Measurements from ENCODE around the gene DIP2C.
"Not testable (repeated sequence)": the region's sequence is repeated elsewhere in the genome, so short reads cannot be mapped to it uniquely, and the experiment has no call there.

DIP2C gene

DNA sequence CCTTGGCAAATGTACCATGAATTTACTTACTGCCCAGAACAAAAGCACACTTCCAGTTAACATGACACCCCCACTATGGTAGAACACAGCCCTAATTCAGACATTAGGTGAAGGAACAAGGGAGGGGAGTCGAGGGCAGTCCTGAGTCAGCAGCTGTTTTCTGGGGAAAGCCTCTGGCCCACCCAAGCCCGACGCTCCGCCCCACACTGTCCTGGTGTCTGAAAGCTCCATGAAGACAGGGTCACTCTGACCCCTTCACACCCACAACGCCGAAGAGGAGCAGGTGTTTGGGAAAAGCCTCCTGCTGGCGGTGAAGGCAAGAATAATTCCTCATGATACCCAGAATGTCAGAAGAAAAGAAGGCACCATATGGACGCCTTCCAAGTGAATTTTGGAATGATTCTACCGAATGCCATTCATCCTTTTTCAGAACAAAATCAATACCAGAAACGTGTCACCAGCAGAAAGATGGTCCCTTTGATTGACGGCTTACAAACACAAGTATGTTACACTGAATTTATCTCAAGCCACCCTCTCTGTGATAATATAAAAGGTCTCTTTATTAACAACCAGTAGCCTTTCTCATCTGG lies 172.1 kb downstream of the DIP2C start:
- DNase-seq (ENCODE audit: low read depth, low spot score): no peak

DNA sequence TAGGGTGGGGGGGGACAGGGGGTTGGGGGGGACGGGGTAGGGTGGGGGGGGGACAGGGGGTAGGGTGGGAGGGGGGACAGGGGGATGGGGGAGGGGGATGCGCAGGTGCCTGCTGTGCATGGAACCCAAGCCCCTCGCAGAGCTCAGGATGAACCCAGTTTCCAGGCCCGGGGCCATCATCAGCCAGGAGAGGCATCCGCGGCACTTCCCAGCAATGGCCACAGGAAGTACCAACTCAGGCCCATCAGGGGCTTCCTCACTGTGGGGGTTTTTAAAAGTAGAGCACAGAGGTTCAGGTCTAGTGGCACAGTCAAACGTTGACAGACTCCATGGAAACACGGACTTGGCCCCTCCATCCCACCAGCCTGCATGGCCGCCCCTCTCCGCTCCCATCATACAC lies 172.7 kb downstream of the DIP2C start:
- no peak for DNase-seq (ENCODE audit: low read depth, low spot score)

DNA sequence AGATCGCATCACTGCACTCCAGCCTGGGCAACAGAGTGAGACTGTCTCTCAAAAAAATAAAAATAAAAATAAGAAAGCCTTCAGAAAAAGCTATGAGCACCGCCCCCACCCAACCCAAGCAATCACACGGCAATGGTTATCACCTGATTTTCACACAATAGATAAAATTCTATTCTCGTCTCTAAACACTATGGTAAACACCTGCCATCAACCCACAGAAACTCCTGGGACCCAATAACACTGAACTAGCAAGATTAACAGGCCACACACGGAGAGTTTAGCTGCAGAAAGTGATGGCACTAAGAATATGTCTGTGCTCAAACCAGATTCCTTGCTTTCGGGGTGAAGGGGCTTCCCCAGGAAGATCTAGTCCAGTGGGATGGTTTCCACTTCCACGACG lies 173.8 kb downstream of the DIP2C start:
- DNase-seq (ENCODE audit: low read depth, low spot score): no peak

DNA sequence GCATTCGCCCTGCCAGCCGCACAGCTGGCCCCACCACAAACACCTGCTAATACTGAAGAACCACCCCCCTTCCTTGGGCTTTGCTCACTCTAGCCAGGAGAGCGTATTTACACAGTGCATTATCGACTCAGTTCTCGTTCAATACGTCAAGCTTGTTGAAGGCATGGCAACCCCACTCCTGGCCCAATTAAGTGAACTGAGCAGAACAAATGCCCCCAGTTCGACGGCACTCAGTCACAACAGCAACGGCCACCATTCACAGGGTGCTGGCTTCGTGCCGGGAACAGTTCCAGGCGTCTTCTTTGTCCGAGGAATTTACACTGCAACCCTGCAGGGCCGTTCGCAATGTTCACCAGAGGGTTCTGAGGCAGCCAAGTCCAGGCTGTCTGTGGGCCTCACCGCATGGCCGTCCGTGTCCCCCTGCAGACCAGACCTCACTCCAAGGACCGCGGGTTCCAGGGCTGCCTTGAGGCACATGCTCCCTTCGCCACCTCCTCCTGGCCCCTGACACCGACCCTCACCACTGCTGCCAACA lies 175.3 kb downstream of the DIP2C start:
- no peak for DNase-seq (ENCODE audit: low read depth, low spot score)

DNA sequence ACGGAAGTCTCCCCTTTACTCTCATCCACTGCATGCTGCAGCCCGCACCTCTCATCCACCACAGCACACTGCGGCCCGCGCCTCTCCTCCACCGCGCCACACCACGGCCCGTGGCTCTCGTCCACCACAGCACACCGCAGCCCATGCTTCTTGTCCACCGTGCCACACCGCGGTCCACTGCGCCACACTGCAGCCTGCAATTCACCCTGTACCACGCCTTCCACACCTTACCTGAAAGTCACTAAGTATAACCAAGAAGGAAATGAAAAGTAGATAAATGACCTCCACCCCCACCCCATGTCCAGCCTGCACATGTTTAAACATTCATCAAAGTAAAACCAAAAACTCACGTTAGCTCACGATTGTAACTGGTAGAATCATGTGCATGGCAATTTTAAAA lies 176.1 kb downstream of the DIP2C start:
- no peak for DNase-seq (ENCODE audit: low read depth, low spot score)

DNA sequence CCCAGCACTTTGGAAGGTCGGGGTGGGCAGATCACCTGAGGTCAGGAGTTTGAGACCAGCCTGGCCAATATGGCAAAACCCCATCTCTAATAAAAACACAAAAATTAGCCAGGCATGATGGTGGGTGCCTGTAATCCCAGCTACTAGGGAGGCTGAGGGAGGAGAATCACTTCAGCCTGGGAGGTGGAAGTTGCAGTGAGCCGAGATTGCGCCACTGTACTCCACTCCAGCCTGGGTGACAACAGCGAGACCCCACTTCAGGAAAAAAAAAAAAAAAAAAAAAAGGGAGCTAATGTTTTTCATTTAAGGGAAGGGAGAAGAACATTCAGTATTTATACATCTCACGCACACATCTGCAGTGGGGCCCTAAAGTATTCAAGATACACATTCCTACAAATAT lies 176.8 kb downstream of the DIP2C start:
- not testable (repeated sequence) for DNase-seq (ENCODE audit: low read depth, low spot score)

DNA sequence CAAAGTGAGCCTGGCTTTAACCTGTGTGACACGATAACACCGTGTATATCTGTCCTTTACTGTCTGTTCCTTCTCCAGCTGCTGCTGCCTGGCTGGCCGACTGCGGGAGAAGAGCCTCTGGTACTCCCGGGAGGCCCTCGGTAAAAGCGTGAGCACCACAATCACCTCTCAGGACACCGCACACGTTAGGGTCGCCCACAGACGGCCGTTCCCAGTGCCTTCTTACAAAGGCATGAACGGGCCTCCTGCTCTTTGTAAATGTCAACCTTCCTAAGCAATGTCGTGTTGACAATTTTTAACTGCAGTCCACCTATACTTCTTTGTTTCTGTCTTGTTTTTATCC lies 177.6 kb downstream of the DIP2C start:
- DNase-seq (ENCODE audit: low read depth, low spot score): no peak

DNA sequence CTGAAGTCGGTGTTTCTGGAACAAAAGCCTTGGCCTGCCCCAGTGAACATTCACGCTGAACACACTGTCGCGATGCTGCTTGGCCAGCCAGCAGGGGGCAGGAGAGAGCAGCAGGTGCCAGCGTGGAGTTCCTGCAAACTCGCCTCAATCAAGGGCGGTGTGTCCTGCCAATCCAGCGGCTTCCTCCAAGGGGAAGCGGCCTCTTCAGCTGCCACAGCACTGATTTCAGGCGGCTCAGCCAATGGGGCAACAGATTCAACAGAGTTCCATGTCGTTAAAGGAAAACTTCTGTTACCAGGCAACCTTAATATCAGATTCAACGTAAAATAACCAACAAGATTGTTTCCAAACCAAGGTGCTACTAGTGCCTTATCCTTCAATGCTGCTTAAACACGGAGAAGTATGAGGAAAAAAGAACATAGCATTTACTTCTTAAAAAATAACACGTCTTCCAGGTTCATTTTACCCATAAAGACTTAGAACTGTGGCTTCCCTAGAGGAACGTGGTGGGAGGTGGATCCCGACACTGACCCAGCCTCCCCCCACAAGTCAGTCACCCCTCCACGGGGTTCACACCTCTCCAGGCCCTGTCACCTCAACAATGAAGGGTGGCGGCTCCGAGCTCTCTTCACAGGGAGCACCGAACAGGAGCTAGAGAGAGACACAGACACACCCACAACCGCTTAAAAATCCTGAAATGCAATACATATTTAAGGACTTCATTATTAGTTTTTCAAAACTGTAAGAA lies 178.2 kb downstream of the DIP2C start:
- DNase-seq (ENCODE audit: low read depth, low spot score): peak; percentile 93

DNA sequence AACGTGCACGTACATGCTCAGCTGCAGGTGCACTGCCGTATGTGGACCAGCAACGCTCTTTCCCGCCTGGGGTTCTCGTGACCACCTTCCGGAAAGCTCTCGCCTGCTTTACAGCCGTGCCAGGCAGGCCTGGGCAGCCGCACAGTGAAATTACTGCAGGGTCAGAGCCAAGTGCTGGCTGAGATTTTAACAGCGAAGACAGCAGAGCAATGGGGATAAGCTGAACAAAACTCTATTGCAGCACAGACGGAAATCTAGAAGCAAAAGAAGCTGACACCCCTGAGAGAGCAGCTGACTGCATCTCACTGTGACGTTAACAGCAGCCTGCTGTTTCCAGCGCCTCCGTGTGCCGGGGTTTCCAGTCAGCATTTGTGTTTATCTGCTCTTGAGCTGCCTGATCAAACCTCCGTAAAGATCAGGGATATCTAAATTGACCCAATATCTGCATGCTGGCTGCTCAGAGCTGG lies 179.0 kb downstream of the DIP2C start:
- no peak for DNase-seq (ENCODE audit: low read depth, low spot score)

DNA sequence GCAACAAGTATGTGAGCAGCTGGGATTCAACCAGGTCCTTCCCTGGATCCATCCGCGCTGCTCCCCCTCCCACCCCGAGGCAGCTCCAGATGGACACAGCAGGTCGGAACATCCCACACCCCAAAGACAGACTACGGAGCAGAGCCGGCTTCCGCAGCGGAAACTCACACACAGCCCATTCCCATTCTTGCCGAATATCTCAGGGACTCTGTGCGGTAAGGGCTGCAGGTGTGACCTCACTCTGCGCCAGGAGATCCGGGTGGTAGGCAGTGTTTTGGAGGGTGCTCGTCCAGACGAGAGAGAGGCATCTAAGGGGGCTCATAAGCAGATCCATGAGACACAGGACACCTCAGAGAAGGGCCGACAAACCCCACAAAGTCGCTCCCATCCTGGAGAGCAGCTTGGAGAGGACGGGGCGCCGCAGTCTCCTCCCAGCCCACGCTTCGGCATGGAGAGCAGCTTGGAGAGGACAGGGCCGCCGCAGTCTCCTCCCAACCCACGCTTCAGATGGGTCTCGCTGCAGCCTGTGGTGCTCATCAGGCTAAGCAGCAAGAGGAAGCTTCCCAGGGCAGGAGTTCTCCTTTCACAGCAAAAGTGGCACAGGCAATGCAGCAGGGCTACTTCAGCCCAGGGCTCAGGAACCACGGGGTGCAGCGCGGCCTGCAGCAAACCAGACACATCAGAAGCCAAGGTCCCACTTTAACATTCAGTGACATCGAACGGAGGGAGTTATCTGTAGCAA lies 179.9 kb downstream of the DIP2C start:
- no peak for DNase-seq (ENCODE audit: low read depth, low spot score)

DNA sequence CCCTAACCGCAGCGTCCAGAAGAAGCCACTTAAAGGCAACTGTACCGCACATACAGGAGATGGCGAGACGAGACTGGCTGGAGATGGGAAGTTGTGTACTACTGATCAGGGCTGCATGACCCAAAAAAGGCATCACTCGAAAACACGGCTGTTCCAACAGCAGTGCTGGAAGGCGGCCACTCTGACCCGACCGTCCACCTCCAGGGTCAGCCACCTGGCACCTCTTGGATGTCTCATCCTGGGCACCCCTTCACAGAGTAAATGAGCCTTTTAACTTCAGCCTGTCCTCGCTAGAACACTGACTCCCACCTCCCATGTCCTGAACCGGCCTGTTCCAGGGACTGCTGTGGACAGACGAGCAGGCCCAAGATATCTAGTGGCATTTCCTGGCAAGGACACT lies 180.7 kb downstream of the DIP2C start:
- DNase-seq (ENCODE audit: low read depth, low spot score): no peak

DNA sequence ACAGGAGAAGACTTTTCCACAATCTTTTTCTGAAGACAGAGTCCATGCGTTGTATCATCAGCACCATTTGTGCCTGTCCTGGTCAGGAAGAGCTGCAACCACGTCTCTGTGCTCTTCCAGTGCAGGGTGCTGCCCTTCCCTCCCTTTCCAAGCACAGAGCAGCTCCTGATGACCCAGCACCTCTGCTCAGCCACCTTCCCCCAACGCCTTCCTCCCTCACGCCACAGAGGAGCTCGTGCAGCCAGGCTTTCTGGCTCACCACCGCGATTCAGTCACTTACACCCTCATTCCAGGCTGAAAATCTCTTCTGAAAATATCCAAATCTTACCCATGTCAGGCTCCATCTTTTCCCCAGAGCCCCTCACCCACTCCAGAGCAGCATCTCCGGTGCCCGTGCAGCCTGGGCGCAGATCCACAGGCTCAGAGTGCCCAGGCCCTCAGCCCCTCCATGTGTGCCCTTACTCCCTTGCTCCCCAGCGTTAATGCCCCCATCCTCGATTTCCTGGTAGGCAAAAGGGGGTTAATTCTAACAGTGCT lies 181.5 kb downstream of the DIP2C start:
- no peak for DNase-seq (ENCODE audit: low read depth, low spot score)

DNA sequence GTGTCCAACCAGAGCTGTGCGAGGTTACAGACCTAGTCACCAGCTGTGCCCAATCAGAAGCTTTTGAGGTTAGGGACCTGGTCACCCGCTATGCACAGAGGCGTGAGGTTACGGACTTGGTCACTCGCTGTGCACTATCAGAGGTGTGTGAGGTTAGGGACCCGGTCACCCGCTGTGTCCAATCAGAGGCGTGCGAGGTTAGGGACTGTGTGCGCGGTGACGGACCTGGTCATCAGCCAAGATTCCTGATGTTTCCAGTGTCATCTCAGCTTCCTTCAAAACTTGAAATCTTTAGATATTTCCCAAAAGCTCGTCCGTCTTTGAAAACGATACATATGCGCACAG lies 182.1 kb downstream of the DIP2C start:
- DNase-seq (ENCODE audit: low read depth, low spot score): no peak

DNA sequence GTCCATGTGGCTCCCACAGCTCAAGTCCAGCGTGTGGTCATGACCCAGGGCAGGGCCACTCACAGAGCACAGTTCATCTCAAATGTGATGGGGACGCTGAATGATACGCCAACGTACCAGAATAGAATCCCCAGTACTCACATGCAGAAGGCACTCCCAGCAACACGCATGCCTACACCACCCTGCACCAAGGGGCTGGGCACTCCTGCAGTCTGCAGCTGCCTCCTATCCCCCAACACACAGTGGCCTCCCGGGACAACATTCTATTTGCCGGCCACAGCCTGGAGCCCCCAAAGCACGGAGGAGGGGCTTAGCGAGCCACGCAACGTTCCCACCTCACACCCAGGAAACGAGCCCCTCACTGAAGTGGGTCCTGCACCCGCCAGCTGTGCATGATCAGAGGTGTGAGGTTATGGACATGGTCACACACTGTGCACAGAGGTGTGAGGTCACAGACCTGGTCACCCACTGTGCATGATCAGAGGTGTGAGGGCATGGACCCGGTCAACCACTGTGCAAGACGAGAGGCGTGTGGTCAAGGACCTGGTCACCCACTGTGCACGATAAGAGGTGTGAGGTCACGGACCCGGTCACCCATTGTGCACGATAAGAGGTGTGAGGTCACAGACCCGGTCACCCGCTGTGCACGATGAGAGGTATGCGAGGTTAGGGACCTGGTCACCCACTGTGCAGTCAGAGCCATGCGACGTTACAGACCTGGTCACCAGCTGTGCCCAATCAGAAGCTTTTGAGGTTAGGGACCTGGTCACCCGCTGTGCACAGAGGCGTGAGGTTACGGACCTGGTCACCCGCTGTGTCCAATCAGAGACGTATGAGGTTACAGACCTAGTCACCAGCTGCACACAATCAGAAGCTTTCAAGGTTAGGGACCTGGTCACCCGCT lies 182.8 kb downstream of the DIP2C start:
- peak; percentile 45 for DNase-seq (ENCODE audit: low read depth, low spot score)

DNA sequence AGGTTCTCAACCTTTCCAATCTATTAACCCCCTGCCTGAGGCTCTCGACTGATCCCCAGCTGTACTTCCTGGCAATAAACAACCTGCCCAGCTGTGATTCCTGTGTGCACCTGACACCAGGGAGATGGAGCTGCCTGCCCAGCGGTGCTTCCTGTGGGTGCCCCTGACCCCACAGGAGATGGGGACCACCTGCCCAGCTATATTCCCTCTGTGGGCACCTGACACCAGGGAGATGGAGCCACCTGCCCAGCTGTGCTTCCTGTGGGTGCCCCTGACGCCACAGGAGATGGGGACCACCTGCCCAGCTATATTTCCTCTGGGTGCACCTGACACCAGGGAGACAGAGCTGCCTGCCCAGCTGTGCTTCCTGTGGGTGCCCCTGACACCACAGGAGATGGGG lies 184.0 kb downstream of the DIP2C start:
- DNase-seq (ENCODE audit: low read depth, low spot score): no peak

DNA sequence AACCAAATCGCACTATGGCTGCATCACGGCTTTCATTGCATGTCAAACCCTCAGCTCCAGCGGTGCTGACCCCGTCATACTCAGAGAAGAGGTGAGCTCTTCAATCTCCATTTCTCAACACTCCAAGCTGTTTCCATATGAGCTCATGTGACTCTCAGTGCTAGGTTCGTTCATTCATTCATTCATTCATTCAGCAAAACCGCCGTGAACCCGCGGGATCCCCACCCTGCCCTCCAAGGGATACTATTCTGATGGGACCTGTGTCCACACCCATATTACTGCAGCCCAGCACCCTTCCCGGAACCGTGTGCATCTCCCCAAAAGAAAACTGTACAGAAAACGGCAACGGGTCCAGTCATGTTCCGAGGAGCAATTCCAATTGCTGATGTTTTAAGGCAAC lies 184.7 kb downstream of the DIP2C start:
- DNase-seq (ENCODE audit: low read depth, low spot score): no peak

DNA sequence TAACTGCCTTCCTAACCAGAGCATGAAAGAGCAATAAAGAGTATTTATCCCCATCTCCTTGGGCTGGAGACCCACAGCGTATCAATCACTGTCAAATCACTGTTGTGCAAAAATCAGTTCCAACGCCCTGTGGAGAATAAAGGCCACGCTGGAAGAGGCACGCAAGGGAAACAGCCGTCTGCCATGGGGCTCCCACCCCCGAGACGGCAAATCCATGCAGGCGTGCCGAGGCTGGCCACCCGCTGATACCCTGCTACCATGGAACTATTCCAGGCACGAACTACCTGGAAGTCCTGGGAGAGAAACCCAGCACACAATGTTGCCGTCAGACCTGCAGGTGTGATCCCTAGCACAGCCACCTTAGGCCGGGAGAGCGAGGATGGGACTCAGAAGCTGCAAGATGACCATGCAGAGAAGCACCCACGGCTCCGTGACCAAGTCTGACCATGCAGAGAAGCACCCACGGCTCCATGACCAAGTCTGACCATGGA lies 185.3 kb downstream of the DIP2C start:
- DNase-seq (ENCODE audit: low read depth, low spot score): no peak

DNA sequence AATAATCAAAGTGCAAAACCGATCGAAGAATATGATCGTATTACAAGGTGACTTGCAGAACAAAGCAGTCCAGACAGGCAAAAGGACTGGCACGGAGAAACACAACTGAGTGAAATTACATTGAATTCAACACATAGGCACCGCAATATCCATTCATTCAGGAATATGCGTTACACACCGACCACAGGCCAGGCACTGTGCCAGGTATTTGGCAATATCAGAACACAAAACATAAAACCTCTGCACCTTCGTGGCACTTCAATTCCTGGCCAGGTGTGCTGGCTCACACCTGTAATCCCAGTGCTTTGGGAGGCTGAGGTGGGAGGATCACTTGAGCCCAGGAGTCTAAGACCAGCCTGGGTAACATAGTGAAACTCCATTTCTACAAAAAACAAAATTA lies 187.9 kb downstream of the DIP2C start:
- no peak for DNase-seq (ENCODE audit: low read depth, low spot score)

DNA sequence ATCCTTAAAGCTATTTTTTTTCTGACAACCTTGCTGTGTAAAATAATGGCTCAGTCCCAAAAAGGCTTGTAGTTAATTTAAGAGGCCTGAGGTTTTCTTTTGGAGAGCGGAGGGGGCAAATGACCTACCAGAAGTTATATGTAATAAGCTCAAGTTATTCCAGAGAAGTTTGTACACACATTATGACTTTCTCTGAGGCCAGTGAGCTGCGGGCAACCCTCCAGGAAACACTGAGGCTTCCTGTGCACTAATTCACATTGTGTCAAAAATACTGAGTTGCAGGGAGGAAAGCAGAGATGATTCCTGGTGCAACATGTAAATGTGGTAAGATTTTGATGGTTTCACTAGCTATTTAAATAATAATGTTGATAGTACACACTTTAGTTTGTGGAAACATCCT lies 188.6 kb downstream of the DIP2C start:
- no peak for DNase-seq (ENCODE audit: low read depth, low spot score)

DNA sequence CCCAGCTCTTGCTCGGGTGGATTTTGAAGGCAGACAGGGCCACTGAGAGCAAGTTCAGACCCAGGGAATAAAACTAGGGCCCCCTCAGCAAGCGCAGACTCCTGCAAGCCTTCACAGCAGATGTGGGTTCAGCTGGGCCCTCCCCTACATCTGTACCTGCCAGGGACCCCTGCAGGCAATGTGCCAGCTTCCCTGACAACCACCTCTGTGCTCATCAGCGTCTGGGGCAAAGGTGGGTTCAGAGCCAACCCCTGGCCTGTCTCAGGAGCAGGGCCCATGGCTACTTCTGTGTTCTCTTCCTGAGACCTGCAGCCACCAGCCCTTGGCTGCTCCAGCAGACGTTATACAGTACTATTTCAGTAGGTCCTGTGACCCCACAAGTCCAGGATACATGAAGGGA lies 189.5 kb downstream of the DIP2C start:
- DNase-seq (ENCODE audit: low read depth, low spot score): no peak

DNA sequence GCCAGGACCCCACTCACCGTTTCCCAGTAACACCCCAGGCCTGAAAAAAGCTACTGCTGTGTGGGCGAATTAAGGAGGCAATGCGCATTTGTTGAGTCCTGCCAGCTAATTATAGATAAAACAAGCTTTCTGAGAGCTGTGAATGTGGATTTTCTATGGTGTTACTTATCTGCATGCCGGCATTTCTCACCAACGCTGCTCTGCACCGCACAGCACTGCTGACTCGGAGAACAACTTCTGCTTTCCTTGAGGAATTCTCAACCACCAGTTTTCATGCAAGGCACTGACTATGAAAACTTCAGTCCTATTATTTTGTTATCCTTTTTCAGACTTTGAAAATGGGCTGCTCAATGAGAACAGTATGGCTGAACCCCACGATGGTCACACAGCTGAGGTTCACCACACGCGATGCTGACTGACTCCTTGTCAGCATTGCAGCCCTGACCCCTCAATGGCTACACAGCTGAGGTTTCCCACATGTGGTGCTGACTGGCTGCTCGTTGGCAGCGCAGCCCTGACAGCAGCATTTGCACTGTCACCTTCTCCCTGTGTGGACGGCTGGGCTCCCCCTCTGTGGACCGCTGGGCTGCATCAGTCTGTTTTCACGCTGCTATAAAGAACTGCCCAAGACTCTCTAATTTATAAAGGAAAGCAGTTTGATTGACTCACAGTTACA lies 190.6 kb downstream of the DIP2C start:
- no peak for DNase-seq (ENCODE audit: low read depth, low spot score)

All from ELF-1 (cell line).